HG03060 (cell line): ENCODE results near the gene ALLC.

Experiments
- ATAC-seq: cut with Tn5 transposase; IDR thresholded peaks from one replicate; pipeline ENCODE4 v1.9.1; 2021; ENCODE audit warnings: low read depth, moderate number of reproducible peaks; ENCODE audit not compliant: unreplicated experiment

ALLC gene

GRCh38 chr2:3674066-3674845, 16.3 kb downstream of the ALLC start:
- ATAC-seq = no peak

GRCh38 chr2:3675687-3676086, 17.7 kb downstream of the ALLC start:
- ATAC-seq = no peak

- no peak for ATAC-seq
Observed at GRCh38 chr2:3677436-3677835, 19.4 kb downstream of the ALLC start.

GRCh38 chr2:3678212-3678611, 20.2 kb downstream of the ALLC start:
- ATAC-seq = no peak

DNA sequence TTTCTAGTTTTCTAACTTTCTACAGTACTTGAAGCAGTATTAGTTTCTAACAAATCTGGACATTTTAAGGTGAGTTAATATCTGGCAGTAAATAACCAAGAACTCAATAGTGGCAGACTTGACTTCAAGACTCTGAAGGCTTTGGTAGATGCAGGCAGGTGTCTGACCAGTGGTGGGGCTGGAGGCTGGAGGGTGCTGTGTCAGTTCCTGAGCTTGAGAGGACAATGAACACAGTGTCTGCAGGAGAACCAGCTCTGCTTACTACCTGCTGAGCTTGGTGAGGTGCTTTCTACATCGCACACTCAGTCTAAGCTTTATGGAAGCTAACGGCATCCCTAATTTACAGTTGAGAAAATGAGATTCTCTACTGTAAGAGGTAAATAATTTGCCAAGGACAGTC, 21.2 kb downstream of the ALLC start:
- no peak for ATAC-seq

DNA sequence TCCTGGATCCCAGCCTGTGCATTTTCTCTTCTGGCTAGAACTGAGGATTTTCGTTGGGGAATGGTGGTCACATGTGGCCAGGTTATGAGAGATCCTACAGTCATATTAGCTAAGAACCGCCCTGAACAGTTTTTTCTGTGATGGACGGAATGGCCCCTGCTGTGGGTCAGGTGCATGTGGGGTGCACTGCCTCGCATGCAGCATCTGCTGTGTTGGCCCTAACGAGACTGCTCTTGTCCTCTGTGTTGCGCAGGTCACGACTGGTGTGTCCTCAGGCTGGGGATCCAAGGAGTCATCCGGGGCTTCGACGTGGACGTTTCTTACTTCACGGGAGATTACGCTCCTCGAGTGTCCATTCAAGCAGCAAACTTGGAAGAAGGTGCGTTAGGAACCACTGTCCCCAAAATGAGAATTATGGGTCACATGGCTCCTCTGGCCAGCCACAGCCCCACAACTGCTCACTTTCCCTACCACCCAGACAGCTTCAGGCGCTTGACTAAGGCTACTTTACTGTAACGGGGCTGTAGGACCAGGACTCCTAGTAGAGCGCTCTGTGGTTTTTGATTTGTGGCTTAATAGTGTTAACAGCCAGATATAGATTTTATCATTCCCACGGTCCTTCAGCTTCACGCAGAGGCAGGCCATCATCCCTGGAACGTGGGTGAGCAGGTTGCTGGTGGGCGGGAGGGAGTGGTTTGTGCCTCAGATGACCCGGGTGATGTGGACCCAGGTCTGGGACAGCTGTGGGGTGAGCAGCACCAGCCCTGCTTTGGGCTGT, 21.8 kb downstream of the ALLC start:
- ATAC-seq = no peak

DNA sequence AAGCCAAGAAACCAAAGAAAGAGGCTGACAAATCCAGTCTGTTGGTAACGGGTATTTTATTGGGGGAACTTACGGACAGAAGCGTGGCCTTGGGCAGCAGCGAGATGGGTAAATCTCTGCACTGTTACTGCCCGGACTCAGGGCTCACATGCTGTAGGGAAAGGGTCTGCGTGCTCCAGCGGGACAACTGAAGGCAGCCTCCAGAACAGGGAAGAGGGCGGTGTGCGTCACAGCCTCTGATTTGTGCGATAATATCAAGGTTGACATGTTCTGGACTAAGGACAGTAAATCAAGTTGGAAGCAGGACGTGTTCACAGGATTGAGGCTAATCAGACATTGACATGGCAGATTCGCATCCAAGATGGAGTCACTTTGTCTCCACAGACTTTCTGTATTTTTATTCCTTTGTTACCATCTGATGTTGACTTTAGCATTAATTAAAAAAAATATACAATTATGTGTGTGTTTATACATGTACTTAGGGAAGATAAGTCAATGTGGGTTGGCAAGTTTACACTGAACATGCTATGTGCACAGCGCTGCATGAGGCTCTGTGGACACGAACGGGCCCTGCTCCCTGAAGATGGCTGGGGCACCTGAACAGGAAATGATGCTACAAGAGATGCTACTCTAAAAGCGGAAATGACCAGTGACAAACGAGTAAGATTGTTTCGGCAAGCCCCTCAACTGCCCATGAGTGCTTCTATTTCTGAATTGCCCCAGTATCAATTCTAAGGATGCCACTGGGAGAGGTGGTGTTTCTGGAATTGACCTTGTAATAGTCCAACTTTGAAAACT, 22.7 kb downstream of the ALLC start:
- no peak for ATAC-seq

DNA sequence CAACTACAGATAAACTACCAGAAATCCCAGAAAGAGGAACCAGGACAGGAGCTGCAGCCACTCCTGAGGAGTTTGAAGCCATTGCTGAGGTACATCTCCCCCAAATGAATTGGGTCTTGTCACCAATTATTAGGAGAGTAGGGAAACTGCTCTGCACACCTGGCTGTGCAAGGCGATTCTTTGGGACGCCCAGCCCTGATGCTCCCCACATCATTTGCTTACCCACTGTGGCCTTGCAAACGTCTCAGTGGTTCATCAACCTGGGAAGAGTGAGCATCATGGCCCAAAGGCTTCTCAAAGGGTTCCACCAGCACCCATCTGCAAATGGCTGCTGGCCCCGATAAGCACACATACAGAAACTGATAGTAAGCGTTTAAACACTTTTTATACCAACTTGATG, 23.6 kb downstream of the ALLC start:
- no peak for ATAC-seq

DNA sequence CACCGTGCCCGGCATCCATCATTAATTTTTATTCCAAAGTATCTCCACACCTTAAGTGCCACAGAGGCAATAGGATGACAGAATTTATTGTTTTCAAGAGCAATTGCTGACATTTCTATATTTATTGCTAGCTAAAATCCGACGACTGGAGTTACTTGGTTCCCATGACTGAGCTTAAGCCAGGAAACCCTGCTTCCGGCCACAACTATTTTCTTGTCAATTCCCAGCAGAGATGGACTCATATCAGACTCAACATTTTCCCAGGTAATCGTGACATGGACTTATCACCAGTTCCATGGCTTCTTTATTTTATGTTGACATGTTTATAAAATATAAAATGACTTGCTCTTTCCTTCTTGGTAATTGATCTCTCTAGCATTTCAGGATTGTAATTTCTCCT, 24.8 kb downstream of the ALLC start:
- ATAC-seq = no peak

DNA sequence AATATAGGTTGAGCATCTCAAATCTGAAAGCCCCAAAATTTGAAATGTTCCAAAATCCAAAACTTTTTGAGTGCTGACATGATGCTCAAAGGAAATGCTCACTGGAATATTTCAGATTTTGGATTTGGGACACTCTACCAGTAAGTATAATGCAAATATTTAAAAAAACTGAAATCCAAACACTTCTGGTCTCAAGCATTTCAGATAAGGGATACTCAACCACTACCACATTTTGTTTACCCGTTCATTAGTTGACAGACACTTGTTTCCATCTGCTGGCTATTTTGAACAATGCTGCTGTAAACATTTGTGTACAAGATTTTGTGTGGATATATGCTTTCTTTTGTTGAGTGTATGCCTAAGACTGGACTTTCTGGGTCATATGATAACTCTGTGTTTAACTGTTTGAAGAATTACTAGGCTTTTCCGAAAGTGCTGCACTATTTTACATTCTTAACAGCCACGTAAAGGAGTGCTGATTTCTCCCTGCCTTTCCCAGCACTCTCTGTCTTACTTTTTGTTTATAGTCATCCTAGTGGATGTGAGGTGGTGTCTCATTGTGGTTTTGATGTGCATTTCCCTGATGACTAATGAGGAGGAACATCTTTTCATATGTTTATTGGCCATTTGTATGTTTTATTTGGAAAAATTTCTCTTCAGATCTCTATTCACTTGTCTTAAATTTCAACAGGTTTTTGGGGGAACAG, 25.9 kb downstream of the ALLC start:
- no peak for ATAC-seq

DNA sequence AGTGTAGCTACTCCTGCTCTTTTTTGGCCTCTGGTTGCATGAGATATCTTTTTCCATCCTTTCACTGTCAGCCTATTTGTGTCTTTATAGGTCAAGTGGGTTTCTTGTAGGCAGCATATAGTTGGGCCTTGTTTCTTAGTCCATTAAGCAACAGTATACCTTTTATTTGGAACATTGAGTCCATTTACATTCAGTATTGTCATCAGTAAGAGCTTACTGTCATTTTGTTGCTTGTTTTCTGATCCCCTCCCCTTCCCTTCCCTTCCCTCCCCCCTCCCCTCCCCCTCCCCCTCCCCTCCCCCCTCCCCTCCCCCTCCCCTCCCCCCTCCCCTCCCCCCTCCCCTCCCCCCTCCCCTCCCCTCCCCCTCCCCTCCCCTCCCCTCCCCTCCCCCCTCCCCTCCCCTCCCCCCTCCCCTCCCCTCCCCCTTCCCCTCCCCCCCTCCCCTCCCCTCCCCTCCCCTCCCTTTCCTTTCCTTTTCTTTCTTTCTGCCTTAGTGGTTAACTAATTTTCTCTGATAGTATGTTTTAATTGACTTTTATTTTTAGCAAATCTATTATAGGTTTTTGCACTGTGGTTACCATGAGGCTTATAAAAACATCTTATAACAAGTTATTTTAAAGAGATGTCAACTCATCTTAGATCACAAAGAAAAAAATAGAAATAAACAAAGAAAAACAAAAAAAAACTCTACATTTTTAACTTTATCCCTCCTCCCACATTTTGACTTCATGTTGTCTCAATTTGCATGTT, 32.2 kb downstream of the ALLC start:
- ATAC-seq = no peak

GRCh38 chr2:3692375-3692774, 34.4 kb downstream of the ALLC start:
- ATAC-seq = no peak

DNA sequence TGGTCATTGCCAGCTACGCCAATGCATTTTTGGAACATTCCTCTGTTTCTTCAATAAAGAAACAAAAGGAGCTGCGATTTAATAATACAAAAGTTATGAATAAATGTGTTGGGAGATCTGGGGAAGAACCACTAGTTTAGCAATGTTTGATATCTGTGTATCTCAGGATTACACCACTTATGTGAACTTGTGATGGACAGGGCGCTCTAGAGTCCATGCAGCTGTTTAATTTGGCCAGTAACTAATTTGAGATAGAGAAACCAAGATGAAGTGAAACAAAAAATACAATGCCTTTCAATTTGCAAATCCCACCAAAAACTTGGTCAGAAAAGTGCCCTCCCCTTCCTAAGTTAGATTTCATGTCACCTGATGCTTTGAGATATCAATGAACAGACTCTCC, 38.5 kb downstream of the ALLC start:
- no peak for ATAC-seq

GRCh38 chr2:3701071-3701470, 43.1 kb downstream of the ALLC start:
- no peak for ATAC-seq

- no peak for ATAC-seq
Observed at GRCh38 chr2:3703236-3703756, 45.3 kb downstream of the ALLC start, which contains the start of gene DCDC2C. Gene DCDC2C (plus strand): TSS chr2:3703575. CDS start chr2:3703752, 177 bp downstream.

DNA sequence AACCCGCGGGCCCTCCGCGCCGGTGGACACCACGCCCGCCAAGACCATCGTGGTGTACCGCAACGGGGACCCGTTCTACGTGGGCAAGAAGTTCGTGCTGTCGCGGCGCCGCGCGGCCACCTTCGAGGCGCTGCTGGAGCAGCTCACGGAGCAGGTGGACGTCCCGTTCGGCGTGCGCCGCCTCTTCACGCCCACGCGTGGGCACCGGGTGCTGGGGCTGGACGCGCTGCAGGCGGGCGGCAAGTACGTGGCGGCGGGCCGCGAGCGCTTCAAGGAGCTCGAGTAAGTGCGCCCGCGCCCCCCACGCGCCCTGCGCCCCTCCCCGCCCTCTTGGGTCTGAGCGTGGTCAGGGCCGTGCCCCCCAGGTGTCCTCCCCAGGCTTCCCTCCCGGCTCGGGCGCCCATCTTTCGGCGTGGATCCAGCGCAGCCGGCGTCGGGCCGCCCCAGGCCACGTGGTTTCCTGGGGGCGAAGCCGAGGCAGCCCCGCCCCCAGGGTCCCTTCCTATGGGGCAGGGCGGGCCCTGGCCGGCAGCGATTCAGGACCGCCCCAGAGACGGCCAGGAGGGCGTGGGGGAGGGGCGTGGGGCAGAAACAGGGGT, 45.9 kb downstream of the ALLC start:
- no peak for ATAC-seq

DNA sequence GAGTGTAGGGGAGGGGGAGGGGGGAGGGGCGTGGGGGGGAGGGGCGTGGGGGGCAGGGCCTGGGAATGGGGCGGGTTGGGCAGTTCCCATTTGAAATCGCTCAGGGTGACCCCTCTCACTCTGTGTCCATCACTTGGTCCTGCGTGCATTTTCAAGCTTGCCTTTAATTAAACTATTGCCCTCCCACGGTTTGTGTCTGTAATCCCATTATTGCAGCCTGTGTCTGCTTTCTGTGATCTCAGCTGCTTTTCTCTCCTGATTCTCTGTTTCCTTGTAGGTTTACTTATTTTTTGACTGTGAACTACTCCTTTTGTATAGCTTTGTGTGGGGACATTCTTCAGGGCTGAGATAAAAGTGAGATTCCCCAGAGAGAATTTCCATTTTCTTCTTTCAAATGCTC, 46.7 kb downstream of the ALLC start:
- ATAC-seq = no peak

DNA sequence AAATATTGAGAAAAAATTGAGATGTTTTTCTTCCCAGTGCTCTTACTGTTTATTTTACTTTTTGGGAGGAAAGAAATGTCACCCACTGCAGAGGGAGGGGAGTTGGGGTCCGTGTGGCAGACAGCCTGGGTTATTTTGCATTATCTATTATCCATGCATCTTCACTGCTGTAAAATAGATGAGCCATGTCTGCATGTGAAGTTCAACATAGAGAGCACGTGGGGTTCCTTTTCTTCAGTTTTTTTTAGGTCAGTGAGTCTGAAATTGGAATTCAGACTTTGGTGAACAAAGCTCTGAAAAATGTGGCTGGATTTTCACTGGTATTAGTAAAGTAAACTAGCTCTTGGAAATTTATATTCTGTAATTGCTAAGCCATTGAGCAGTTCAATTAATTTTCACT, 47.8 kb downstream of the ALLC start:
- ATAC-seq = no peak

- no peak for ATAC-seq
Observed at GRCh38 chr2:3706892-3707291, 48.9 kb downstream of the ALLC start.
